Spleen (tissue), 11 donors: ENCODE data around the gene DOCK1. TPM values are rescaled to one million over a fixed set of nuclear protein-coding genes. Genes with fewer than 3 reads are reported as not detected.

Source experiments
- DNase-seq: peaks from one replicate; pipeline ENCODE4 v3.0.0-alpha.2; 2020
- H3K27ac ChIP-seq, 8 donors: fragments of 200-600 bp; sonication (generic) in 7 of 8; 1 replicate in 4 of 8; 2 replicates in 4 of 8; pipeline versions ENCODE4 v1.5.0 to v1.8.0; 2016 to 2021; ENCODE audit warnings: inconsistent platforms in 4 of 8, mild to moderate bottlenecking in 4 of 8, moderate library complexity in 1 of 8
- H3K27me3 ChIP-seq, 7 donors: fragments of 200-600 bp; sonication (generic) in 6 of 7; replicated peaks in 1 of 7; 1 replicate in 4 of 7; 2 replicates in 3 of 7; pipeline versions ENCODE4 v1.5.0 to v1.8.0; 2016 to 2021; ENCODE audit warnings: inconsistent platforms in 3 of 7, mild to moderate bottlenecking in 1 of 7
- H3K36me3 ChIP-seq, 6 donors: fragments of 200-600 bp; sonication (generic) in 5 of 6; 1 replicate in 4 of 6; 2 replicates in 2 of 6; pipeline versions ENCODE4 v1.5.0 to v1.8.0; 2016 to 2021; ENCODE audit warnings: inconsistent platforms in 2 of 6
- H3K4me1 ChIP-seq, 6 donors: fragments of 200-600 bp; sonication (generic) in 5 of 6; 1 replicate in 3 of 6; 2 replicates in 3 of 6; pipeline versions ENCODE4 v1.5.0 to v1.8.0; 2016 to 2021; ENCODE audit warnings: inconsistent platforms in 3 of 6
- H3K4me3 ChIP-seq, 8 donors: fragments of 200-600 bp; sonication (generic) in 7 of 8; 1 replicate in 4 of 8; 2 replicates in 4 of 8; pipeline versions ENCODE4 v1.5.0 to v1.8.0; 2016 to 2021; ENCODE audit warnings: inconsistent platforms in 4 of 8, mild to moderate bottlenecking in 4 of 8, moderate library complexity in 2 of 8
- H3K9me3 ChIP-seq, 8 donors: fragments of 200-600 bp; sonication (generic) in 7 of 8; 1 replicate in 4 of 8; 2 replicates in 4 of 8; pipeline versions ENCODE4 v1.5.0 to v1.8.0; 2016 to 2021; ENCODE audit warnings: inconsistent platforms in 4 of 8
- CTCF ChIP-seq, 11 experiments: fragments of 200-600 bp in 7 of 11; fragments of 450-650 bp in 4 of 11; sonication (generic) in 4 of 11; IDR thresholded peaks in 8 of 11; conservative IDR thresholded peaks in 3 of 11; 1 replicate in 7 of 11; 2 replicates in 4 of 11; pipeline versions ENCODE4 v1.4.0 to v1.8.0; 2016 to 2021; ENCODE audit warnings: antibody characterized with exemption in 11 of 11, inconsistent platforms in 4 of 11, mild to moderate bottlenecking in 1 of 11
- POLR2A ChIP-seq, 3 donors: fragments of 450-650 bp; IDR thresholded peaks; one replicate each; pipeline ENCODE4 v1.5.1; 2017; ENCODE audit warnings: antibody characterized with exemption in 3 of 3, mild to moderate bottlenecking in 1 of 3
- POLR2AphosphoS5 ChIP-seq, 3 donors: sonication (generic); formaldehyde crosslinking; IDR thresholded peaks; one replicate each; pipeline ENCODE4 v1.5.1; 2017; ENCODE audit warnings: antibody characterized with exemption in 3 of 3
- WGBS, 5 donors: extraction: QIAGEN DNeasy Blood & Tissue Kit in 3 of 5; methylation state at CpG; one replicate each; pipeline versions ENCODE4 v1.1.5 to v1.1.7; 2013 to 2018; 5-methylcytosine and 5-hydroxymethylcytosine counted together
- intact Hi-C: fragments of 100-400 bp; cut with DNase I; formaldehyde crosslinking; loops from one replicate; pipeline ENCODE4 v1.15.0; 2023; ENCODE audit warnings: low total_unique reads
- polyA plus RNA-seq, 3 donors: library from polyadenylated mRNA; stranded (reverse); fragments of 200-250 nt; gene quantifications; one replicate each; pipeline ENCODE4 v1.2.1, GENCODE V29; 2013
- total RNA-seq, 7 donors: library from RNA; depleted of rRNA in 3 of 7; stranded (reverse); fragments of >200 nt in 3 of 7; fragmentation: NEBNext Ultra II Directional in 4 of 7; extraction: Animal tissue kit (Norgen Biotek cat#: 25700) in 4 of 7; gene quantifications; one replicate each; pipeline versions ENCODE4 v1.1.0 to v1.2.1, GENCODE V29; 2016 to 2021
- donor health status: healthy with polysubstance abuse.
- donor health status: DM: no; HTN: no; CAD: no; lungs with moderate emphysema.
- donor health status: DM: no; HTN: no; CAD: no.
- donor health status: Bipolar disorder and iron deficiency.
- donor health status: healthy.
- donor health status: DM: no; HTN: no; CAD: no.
- donor health status: DM: yes; HTN: yes; CAD: no.

Gene DOCK1
- total and polyA plus RNA-seq, 10 donors: 2.2 to 40.5 (median 25.1) TPM

DNA sequence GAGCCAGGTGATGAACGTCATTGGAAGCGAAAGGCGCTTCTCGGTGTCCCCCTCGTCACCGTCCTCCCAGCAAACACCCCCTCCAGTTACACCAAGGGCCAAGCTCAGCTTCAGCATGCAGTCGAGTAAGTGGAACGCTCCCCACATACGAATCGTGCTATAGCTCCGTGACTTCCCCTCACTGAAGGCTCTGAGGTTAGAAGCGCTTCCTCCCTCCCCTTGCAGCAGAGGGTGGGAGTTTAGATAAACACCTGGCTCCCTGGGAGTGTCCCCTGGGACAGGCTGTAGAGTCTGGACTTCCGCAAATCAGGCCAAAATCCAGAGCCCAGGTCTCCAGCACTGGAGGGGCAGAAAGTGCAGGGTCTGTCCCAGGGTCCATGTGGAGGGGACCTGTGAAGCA lies 538.9 kb downstream of the DOCK1 start:
- H3K4me3 ChIP-seq: no peak overlapping the region
- no peak overlapping the region for H3K27ac ChIP-seq
- no peaks in the 10 kb centered on the region for H3K27me3 ChIP-seq
- no peaks in the 10 kb centered on the region for H3K4me1 ChIP-seq
- 83 to 95% (median 92%) methylated on average over 13 of the region's 13 CpGs for WGBS, 5 donors
- TF ChIP-seq CTCF (IDR thresholded peaks at IDR 0.05 in 8 of 11, conservative IDR thresholded peaks at IDR 0.05 in 3 of 11): no peak
- no peak for TF ChIP-seq POLR2A (IDR thresholded peaks at IDR 0.05)
- no peak for TF ChIP-seq POLR2AphosphoS5 (IDR thresholded peaks at IDR 0.05)
- DNase-seq: no peak
- H3K9me3 ChIP-seq: no peaks in the 10 kb centered on the region
- H3K36me3 ChIP-seq: peaks cover 0 to 68% (median 19%) of the 10 kb centered on the region in 6 donors
- intact Hi-C loops: no loop called here

- peaks cover 0 to 75% (median 17%) of the 10 kb centered on the region in 6 donors for H3K36me3 ChIP-seq
- DNase-seq: no peak
- H3K4me1 ChIP-seq: no peaks in the 10 kb centered on the region
- H3K9me3 ChIP-seq: no peaks in the 10 kb centered on the region
- 88 to 95% (median 90%) methylated on average over 17 of the region's 17 CpGs for WGBS, 5 donors
- TF ChIP-seq POLR2A (IDR thresholded peaks at IDR 0.05): no peak
- TF ChIP-seq POLR2AphosphoS5 (IDR thresholded peaks at IDR 0.05): no peak
- TF ChIP-seq CTCF (IDR thresholded peaks at IDR 0.05 in 8 of 11, conservative IDR thresholded peaks at IDR 0.05 in 3 of 11): no peak
- no peaks in the 10 kb centered on the region for H3K27me3 ChIP-seq
- H3K4me3 ChIP-seq: no peak overlapping the region
- no peak overlapping the region for H3K27ac ChIP-seq
- intact Hi-C loops: no loop called here
These were observed 542.0 kb downstream of the DOCK1 start for GRCh38 chr10:127447197-127447596.

DNA sequence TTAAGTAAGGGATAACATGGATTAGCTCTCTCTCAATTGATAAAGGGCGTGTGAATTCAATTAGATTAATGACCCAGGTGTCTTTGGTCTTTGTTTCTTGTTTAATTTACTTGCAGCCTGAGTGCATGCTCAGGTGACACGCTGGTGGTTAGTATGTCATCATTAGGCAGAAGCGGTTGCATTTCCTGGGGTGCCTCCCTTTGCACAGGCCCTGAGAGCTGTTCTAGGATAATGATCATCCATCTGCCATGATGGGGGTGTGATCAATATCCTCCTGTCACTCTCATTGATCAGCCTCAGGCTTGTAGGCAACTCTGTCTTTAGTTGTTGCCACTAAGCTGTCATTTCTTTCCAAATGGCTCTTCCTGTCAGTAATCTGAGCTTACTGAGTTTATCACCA lies 544.3 kb downstream of the DOCK1 start:
- H3K27ac ChIP-seq: no peak overlapping the region
- H3K36me3 ChIP-seq: peaks cover 0 to 77% (median 15%) of the 10 kb centered on the region in 6 donors
- no peaks in the 10 kb centered on the region for H3K27me3 ChIP-seq
- intact Hi-C loops: no loop called here
- 54 to 90% (median 65%) methylated on average over 3 of the region's 3 CpGs for WGBS, 5 donors
- no peak overlapping the region for H3K4me3 ChIP-seq
- DNase-seq: no peak
- H3K4me1 ChIP-seq: no peaks in the 10 kb centered on the region
- H3K9me3 ChIP-seq: no peaks in the 10 kb centered on the region
- TF ChIP-seq CTCF (IDR thresholded peaks at IDR 0.05 in 8 of 11, conservative IDR thresholded peaks at IDR 0.05 in 3 of 11) (no peak), POLR2A (IDR thresholded peaks at IDR 0.05) (no peak), POLR2AphosphoS5 (IDR thresholded peaks at IDR 0.05) (no peak)

DNA sequence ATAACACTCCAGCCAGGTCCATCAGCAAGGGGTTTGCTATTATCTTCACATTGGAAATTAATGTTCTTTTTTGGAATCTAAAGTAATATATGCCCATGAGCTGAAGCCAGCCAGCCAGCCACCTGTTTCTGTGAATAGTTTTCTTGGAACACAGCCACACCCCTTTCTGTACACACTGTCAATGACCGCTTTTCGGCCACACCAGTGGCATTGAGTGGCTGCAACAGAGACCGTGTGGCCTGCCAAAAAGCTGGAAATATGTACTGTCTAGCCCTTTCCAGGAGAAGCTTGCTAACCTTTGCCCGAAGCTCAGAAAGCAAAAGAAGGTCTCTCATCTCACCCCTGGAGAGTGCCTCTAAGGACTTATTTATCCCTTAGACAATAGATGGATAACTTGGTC lies 545.4 kb downstream of the DOCK1 start:
- H3K36me3 ChIP-seq: peaks cover 0 to 66% (median 13%) of the 10 kb centered on the region in 6 donors
- H3K27me3 ChIP-seq: no peaks in the 10 kb centered on the region
- no peak overlapping the region for H3K27ac ChIP-seq
- 73 to 93% (median 87%) methylated on average over 4 of the region's 4 CpGs for WGBS, 5 donors
- DNase-seq: no peak
- TF ChIP-seq POLR2AphosphoS5 (IDR thresholded peaks at IDR 0.05) (no peak), CTCF (IDR thresholded peaks at IDR 0.05 in 8 of 11, conservative IDR thresholded peaks at IDR 0.05 in 3 of 11) (no peak), POLR2A (IDR thresholded peaks at IDR 0.05) (no peak)
- intact Hi-C loops: no loop called here
- H3K9me3 ChIP-seq: no peaks in the 10 kb centered on the region
- no peaks in the 10 kb centered on the region for H3K4me1 ChIP-seq
- H3K4me3 ChIP-seq: no peak overlapping the region
